IMR-90 (cell line): Measurements from ENCODE around the gene DLEU7. TPM values are rescaled to one million over a fixed set of nuclear protein-coding genes. Genes with fewer than 3 reads are reported as not detected.
A peak's percentile ranks its signal among the peaks of the same experiment; 100 is the strongest.

Experiments used
- ATAC-seq: fragments of 200-7000 bp; cut with Tn5 transposase; 2 replicates; pipeline ENCODE4 v1.9.1; 2020; ENCODE audit warnings: low read depth, mild to moderate bottlenecking, moderate library complexity
- BruUV-seq: library from RNA; stranded (reverse); fragments of 400-500 nt; replicated peaks from 2 replicates; lab custom pipeline; 2021; lab: Mats Ljungman, UMichigan
- CTCF ChIA-PET: fragments of 300-600 bp; formaldehyde crosslinking; extraction: SDS; loops from one replicate; lab custom pipeline; 2021; ENCODE audit warnings: antibody characterized with exemption; lab: Yijun Ruan, JAX
- POLR2A ChIA-PET: fragments of 300-600 bp; sonication (Branson Sonifier 250); formaldehyde crosslinking; loops from one replicate; lab custom pipeline; 2022; ENCODE audit warnings: antibody characterized with exemption; ENCODE audit not compliant: unreplicated experiment; lab: Charles Lee
- DNase-seq: peaks from one replicate; pipeline ENCODE4 v3.0.0; 2013
- H2AFZ ChIP-seq: replicated peaks from 2 replicates; pipeline ENCODE3; 2013; ENCODE audit warnings: low read length, mild to moderate bottlenecking; ENCODE audit not compliant: poor library complexity
- H2AK5ac ChIP-seq: 2 replicates; pipeline ENCODE4 v1.6.1; 2013; ENCODE audit warnings: low read depth, low read length, inconsistent platforms
- H2AK9ac ChIP-seq: replicated peaks from 2 replicates; pipeline ENCODE3; 2013; ENCODE audit warnings: mild to moderate bottlenecking, low read depth, low read length, moderate library complexity; ENCODE audit not compliant: poor library complexity
- H2BK120ac ChIP-seq: 2 replicates; pipeline ENCODE4 v1.6.1; 2013; ENCODE audit warnings: low read depth, low read length, inconsistent platforms
- H2BK15ac ChIP-seq: 3 replicates; pipeline ENCODE4 v1.6.1; 2013; ENCODE audit warnings: low read depth, low read length, inconsistent platforms
- H2BK20ac ChIP-seq: 2 replicates; pipeline ENCODE4 v1.6.1; 2013; ENCODE audit warnings: low read depth, mild to moderate bottlenecking, inconsistent platforms, low read length, moderate library complexity
- H2BK5ac ChIP-seq: 2 replicates; pipeline ENCODE4 v1.6.1; 2013; ENCODE audit warnings: mild to moderate bottlenecking, low read depth, low read length, inconsistent platforms; ENCODE audit not compliant: poor library complexity, severe bottlenecking
- H3K14ac ChIP-seq: replicated peaks from 2 replicates; pipeline ENCODE4 v1.6.1; 2013; ENCODE audit warnings: low read depth, low read length, inconsistent platforms
- H3K18ac ChIP-seq: 2 replicates; pipeline ENCODE4 v1.6.1; 2013; ENCODE audit warnings: low read depth, low read length, control low read depth
- H3K23ac ChIP-seq: 2 replicates; pipeline ENCODE4 v1.6.1; 2013; ENCODE audit warnings: low read depth, low read length, inconsistent platforms
- H3K27ac ChIP-seq: 2 replicates; pipeline ENCODE4 v1.5.1; 2013; ENCODE audit warnings: mild to moderate bottlenecking, control low read depth, low read length; ENCODE audit not compliant: insufficient read depth
- H3K27me3 ChIP-seq: 2 replicates; pipeline ENCODE4 v1.6.1; 2013; ENCODE audit warnings: low read length; ENCODE audit not compliant: control insufficient read depth, insufficient read depth
- H3K36me3 ChIP-seq: 2 replicates; pipeline ENCODE4 v1.6.1; 2013; ENCODE audit warnings: low read length, mixed read lengths; ENCODE audit not compliant: control insufficient read depth, insufficient read depth
- H3K4ac ChIP-seq: 2 replicates; pipeline ENCODE4 v1.6.1; 2013; ENCODE audit warnings: low read depth, low read length, inconsistent platforms
- H3K4me1 ChIP-seq: 2 replicates; pipeline ENCODE4 v1.6.1; 2013; ENCODE audit warnings: low read length, mixed read lengths; ENCODE audit not compliant: control insufficient read depth, insufficient read depth
- H3K4me2 ChIP-seq: 2 replicates; pipeline ENCODE4 v1.6.1; 2013; ENCODE audit warnings: low read depth, mild to moderate bottlenecking, control low read depth, low read length, moderate library complexity
- H3K4me3 ChIP-seq: 2 replicates; pipeline ENCODE4 v1.5.1; 2013; ENCODE audit warnings: low read depth, mild to moderate bottlenecking, control low read depth, low read length, moderate library complexity; ENCODE audit not compliant: insufficient read depth
- H3K56ac ChIP-seq: 2 replicates; pipeline ENCODE4 v1.6.1; 2013; ENCODE audit warnings: low read length, inconsistent platforms; ENCODE audit not compliant: insufficient read depth; ENCODE audit errors: extremely low read depth
- H3K79me1 ChIP-seq, 2 experiments: 2 replicates each; pipeline ENCODE4 v1.6.1; 2013; ENCODE audit warnings: low read length in 2 of 2, inconsistent platforms in 1 of 2, low read depth in 1 of 2
- H3K9ac ChIP-seq: 2 replicates; pipeline ENCODE4 v1.6.1; 2013; ENCODE audit warnings: low read depth, low read length, control low read depth
- H3K9me1 ChIP-seq: 2 replicates; pipeline ENCODE4 v1.6.1; 2013; ENCODE audit warnings: low read length, inconsistent platforms; ENCODE audit not compliant: insufficient read depth
- H3K9me3 ChIP-seq: 2 replicates; pipeline ENCODE4 v1.6.1; 2013; ENCODE audit warnings: low read length; ENCODE audit not compliant: control insufficient read depth, insufficient read depth
- H4K20me1 ChIP-seq: 2 replicates; pipeline ENCODE4 v1.6.1; 2013; ENCODE audit warnings: low read length, inconsistent platforms; ENCODE audit not compliant: insufficient read depth
- H4K5ac ChIP-seq: 2 replicates; pipeline ENCODE4 v1.6.1; 2013; ENCODE audit warnings: mild to moderate bottlenecking, low read depth, low read length, control low read depth
- H4K8ac ChIP-seq, 2 experiments: 2 replicates each; pipeline ENCODE4 v1.6.1; 2013; ENCODE audit warnings: low read depth in 2 of 2, low read length in 2 of 2, control low read depth in 1 of 2, inconsistent platforms in 1 of 2
- H4K91ac ChIP-seq: 2 replicates; pipeline ENCODE4 v1.6.1; 2013; ENCODE audit warnings: low read depth, low read length, inconsistent platforms; ENCODE audit not compliant: insufficient read depth
- BHLHE40 ChIP-seq: fragments of 150-350 bp; IDR thresholded peaks from 2 replicates; pipeline ENCODE4 v1.6.1; 2016; ENCODE audit warnings: mild to moderate bottlenecking, low read depth, low read length
- CEBPB ChIP-seq: IDR thresholded peaks from 2 replicates; pipeline ENCODE4 v1.6.1; 2012; ENCODE audit warnings: low read depth, low read length, improper control_type of control experiment
- CTCF ChIP-seq: conservative IDR thresholded peaks from 2 replicates; pipeline ENCODE4 v1.5.1; 2012; ENCODE audit warnings: mild to moderate bottlenecking, low read depth, low read length, improper control_type of control experiment
- ELK1 ChIP-seq: fragments of 150-350 bp; IDR thresholded peaks from 2 replicates; pipeline ENCODE4 v1.6.1; 2016; ENCODE audit warnings: low read depth, mild to moderate bottlenecking, low read length, moderate library complexity, borderline replicate concordance
- FOS ChIP-seq: fragments of 150-350 bp; IDR thresholded peaks from 2 replicates; pipeline ENCODE4 v1.6.1; 2016; ENCODE audit warnings: low read depth, low read length
- MAFK ChIP-seq: IDR thresholded peaks from 2 replicates; pipeline ENCODE4 v1.6.1; 2012; ENCODE audit warnings: low read depth, low read length, improper control_type of control experiment
- MAZ ChIP-seq: IDR thresholded peaks from 2 replicates; pipeline ENCODE4 v1.6.1; 2012; ENCODE audit warnings: low read depth, mild to moderate bottlenecking, low read length, improper control_type of control experiment, moderate library complexity, borderline replicate concordance
- NFE2L2 ChIP-seq: fragments of 150-350 bp; IDR thresholded peaks from 2 replicates; pipeline ENCODE4 v1.6.1; 2016; ENCODE audit warnings: low read depth, mild to moderate bottlenecking, low read length
- POLR2A ChIP-seq: IDR thresholded peaks from 2 replicates; pipeline ENCODE4 v1.6.1; 2012; ENCODE audit warnings: mild to moderate bottlenecking, low read depth, low read length
- RAD21 ChIP-seq: IDR thresholded peaks from 2 replicates; pipeline ENCODE4 v1.6.1; 2012; ENCODE audit warnings: low read length, improper control_type of control experiment
- RFX5 ChIP-seq: IDR thresholded peaks from 2 replicates; pipeline ENCODE4 v1.8.0; 2012; ENCODE audit warnings: low read depth, mild to moderate bottlenecking, low read length, moderate library complexity
- SMC3 ChIP-seq: fragments of 150-350 bp; IDR thresholded peaks from 2 replicates; pipeline ENCODE4 v1.6.1; 2016; ENCODE audit warnings: low read depth, mild to moderate bottlenecking, antibody characterized with exemption, low read length, moderate library complexity
- WGBS, 2 experiments: methylation state at CpG; one replicate each; pipeline versions ENCODE4 v1.1.5 to v1.1.7; 2013; ENCODE audit warnings: missing lambda C conversion rate in 2 of 2; ENCODE audit not compliant: insufficient read length in 1 of 2; ENCODE audit errors: extremely low coverage in 2 of 2; 5-methylcytosine and 5-hydroxymethylcytosine counted together
- dilution Hi-C: fragments of 300-500 bp; cut with HindIII; formaldehyde crosslinking; loops from one replicate; pipeline ENCODE4 v1.14.3; 2018; ENCODE audit warnings: low sequenced_read_pairs; ENCODE audit not compliant: unreplicated experiment
- in situ Hi-C: fragments of 300-500 bp; cut with MboI; formaldehyde crosslinking; loops from 3 replicates; pipeline ENCODE4 v1.14.3; 2019; ENCODE audit warnings: low sequenced_read_pairs, inconsistent platforms, mixed read lengths
- intact Hi-C: fragments of 100-400 bp; cut with micrococcal nuclease; formaldehyde crosslinking; loops from 2 replicates; pipeline ENCODE4 v1.10.0; 2022
- polyA plus RNA-seq, 3 experiments: library from polyadenylated mRNA; depleted of rRNA; stranded (reverse); fragments of >200 nt; gene quantifications; 2 replicates each; pipeline ENCODE4 v1.2.3, GENCODE V29; 2012; ENCODE audit warnings: low replicate concordance in 1 of 3
- total RNA-seq: library from RNA; depleted of rRNA; stranded (reverse); fragments of >200 nt; gene quantifications from 2 replicates; pipeline ENCODE4 v1.2.3, GENCODE V29; 2012

Gene DLEU7
- total and polyA plus RNA-seq, 2 of the 4 experiments (the other 2 are of a cell fraction): not detected

GRCh38 chr13:50801087-50801931 lies 42.2 kb downstream of the DLEU7 start:
- CTCF ChIA-PET: interaction anchor here (0.6 to 1.4 kb wide), 3 partner anchors 9 to 828 kb away, joined by 3 to 4 read pairs (median 3); no protein-coding TSS in a partner anchor
- Histone ChIP-seq H4K91ac (no peak overlapping the region), H3K4me1 (peaks cover 1% of the 10 kb centered on the region; the same call in 1 of the 2 replicates), H3K27me3 (peaks cover 18% of the 10 kb centered on the region), H4K20me1 (no peaks in the 10 kb centered on the region), H3K79me1 (no peaks in the 10 kb centered on the region), H2BK15ac (no peak overlapping the region), H3K36me3 (no peaks in the 10 kb centered on the region), H2BK5ac (no peak overlapping the region), H2BK20ac (no peak overlapping the region), H3K18ac (no peak overlapping the region), H2AFZ (no peak overlapping the region), H3K4me2 (peak overlapping the region; percentile 66; the same call in 1 of the 2 replicates), H3K27ac (no peak overlapping the region), H3K4ac (no peak overlapping the region), H3K9me3 (peaks cover 3% of the 10 kb centered on the region), H3K4me3 (no peak overlapping the region), H3K23ac (no peak overlapping the region), H3K9ac (no peak overlapping the region), H2AK5ac (no peak overlapping the region), H3K14ac (no peak overlapping the region), H4K5ac (no peak overlapping the region), H2BK120ac (no peak overlapping the region), H3K56ac (no peak overlapping the region), H4K8ac (no peak overlapping the region), H2AK9ac (no peak overlapping the region), H3K9me1 (no peaks in the 10 kb centered on the region)
- DNase-seq: peak; percentile 72
- WGBS, 2 experiments: 28% methylated on average over 5 of the region's 13 CpGs; no CpG with 5 or more reads in 1 of the 2 experiments
- dilution Hi-C loops (no loop called here), in situ Hi-C loops (loop anchor here (10.0 kb wide), 1 partner anchor 1127 kb away; no protein-coding TSS in a partner anchor), intact Hi-C loops (loop anchor here (1.0 to 10.0 kb wide), 9 partner anchors 111 to 1132 kb away; partner anchors contain the start of gene TRIM13)
- ATAC-seq: peak; percentile 97
- POLR2A ChIA-PET: no interaction called here
- BruUV-seq: no TSS peak
- TF ChIP-seq POLR2A (no peak), MAZ (no peak), ELK1 (no peak), CEBPB (no peak), MAFK (no peak), FOS (no peak), CTCF (peak; percentile 82), RAD21 (peak; percentile 90), NFE2L2 (no peak), RFX5 (no peak), SMC3 (peak; percentile 82), BHLHE40 (no peak)
